ENCODE measurements around the gene TRIM27. TPM values are rescaled to one million over a fixed set of nuclear protein-coding genes. Genes with fewer than 3 reads are reported as not detected.

The TRIM27 gene
- total RNA-seq, 1 donor from 2014 or later: 91.8 TPM

GRCh38 chr6:28863604-28864325 lies 60.0 kb downstream of the TRIM27 start:
- peaks cover 7% of the 10 kb centered on the region for H3K4me1 Mint-ChIP-seq (ENCODE audit: low read depth)
- H3K36me3 Mint-ChIP-seq (ENCODE audit: insufficient read depth): peaks cover 7% of the 10 kb centered on the region
- peak; percentile 76 for DNase-seq (ENCODE audit: low spot score, unreplicated experiment)
- peak overlapping the region; percentile 89 for H3K4me3 Mint-ChIP-seq (ENCODE audit: low read depth)
- peaks cover 6% of the 10 kb centered on the region for H3K9me3 Mint-ChIP-seq (ENCODE audit: low read depth)
- TF ChIP-seq CTCF (IDR thresholded peaks at IDR 0.05; ENCODE audit: unreplicated experiment): no peak
- H3K27me3 Mint-ChIP-seq: peaks cover 9% of the 10 kb centered on the region
- peak overlapping the region; percentile 99 for H3K27ac Mint-ChIP-seq

- no peak overlapping the region for H3K4me3 Mint-ChIP-seq (ENCODE audit: low read depth)
- DNase-seq (ENCODE audit: low spot score, unreplicated experiment): no peak
- H3K36me3 Mint-ChIP-seq (ENCODE audit: insufficient read depth): peaks cover 7% of the 10 kb centered on the region
- peaks cover 9% of the 10 kb centered on the region for H3K27me3 Mint-ChIP-seq
- no peak overlapping the region for H3K27ac Mint-ChIP-seq
- H3K9me3 Mint-ChIP-seq (ENCODE audit: low read depth): peaks cover 6% of the 10 kb centered on the region
- TF ChIP-seq CTCF (IDR thresholded peaks at IDR 0.05; ENCODE audit: unreplicated experiment): no peak
- H3K4me1 Mint-ChIP-seq (ENCODE audit: low read depth): peaks cover 6% of the 10 kb centered on the region
Measured at GRCh38 chr6:28862077-28862476, 61.7 kb downstream of the TRIM27 start.

- Mint-ChIP-seq H3K27ac (no peak overlapping the region), H3K4me3 (ENCODE audit: low read depth) (no peak overlapping the region), H3K9me3 (ENCODE audit: low read depth) (peaks cover 8% of the 10 kb centered on the region), H3K4me1 (ENCODE audit: low read depth) (peaks cover 3% of the 10 kb centered on the region), H3K36me3 (ENCODE audit: insufficient read depth) (peaks cover 7% of the 10 kb centered on the region), H3K27me3 (peaks cover 9% of the 10 kb centered on the region)
- no peak for DNase-seq (ENCODE audit: low spot score, unreplicated experiment)
- TF ChIP-seq CTCF (IDR thresholded peaks at IDR 0.05; ENCODE audit: unreplicated experiment): no peak
Measured at GRCh38 chr6:28861339-28861738, 62.4 kb downstream of the TRIM27 start.

GRCh38 chr6:28860581-28860980 lies 63.2 kb downstream of the TRIM27 start:
- Mint-ChIP-seq H3K9me3 (ENCODE audit: low read depth) (peaks cover 6% of the 10 kb centered on the region), H3K4me3 (ENCODE audit: low read depth) (no peak overlapping the region), H3K36me3 (ENCODE audit: insufficient read depth) (peaks cover 4% of the 10 kb centered on the region), H3K27me3 (peaks cover 9% of the 10 kb centered on the region), H3K4me1 (ENCODE audit: low read depth) (peaks cover 3% of the 10 kb centered on the region), H3K27ac (no peak overlapping the region)
- no peak for TF ChIP-seq CTCF (IDR thresholded peaks at IDR 0.05; ENCODE audit: unreplicated experiment)
- no peak for DNase-seq (ENCODE audit: low spot score, unreplicated experiment)

GRCh38 chr6:28858963-28859362 lies 64.8 kb downstream of the TRIM27 start:
- no peak for DNase-seq (ENCODE audit: low spot score, unreplicated experiment)
- peaks cover 9% of the 10 kb centered on the region for H3K27me3 Mint-ChIP-seq
- peaks cover 2% of the 10 kb centered on the region for H3K4me1 Mint-ChIP-seq (ENCODE audit: low read depth)
- H3K4me3 Mint-ChIP-seq (ENCODE audit: low read depth): no peak overlapping the region
- peaks cover 4% of the 10 kb centered on the region for H3K9me3 Mint-ChIP-seq (ENCODE audit: low read depth)
- H3K36me3 Mint-ChIP-seq (ENCODE audit: insufficient read depth): peaks cover 3% of the 10 kb centered on the region
- H3K27ac Mint-ChIP-seq: no peak overlapping the region
- no peak for TF ChIP-seq CTCF (IDR thresholded peaks at IDR 0.05; ENCODE audit: unreplicated experiment)
